HG03460 (cell line): ENCODE results near the gene PIGS.
"Not testable (repeated sequence)": the region's sequence is repeated elsewhere in the genome, so short reads cannot be mapped to it uniquely, and the experiment has no call there.

Experiments
- ATAC-seq: cut with Tn5 transposase; IDR thresholded peaks from one replicate; pipeline ENCODE4 v1.9.1; 2021; ENCODE audit not compliant: unreplicated experiment

Gene PIGS

DNA sequence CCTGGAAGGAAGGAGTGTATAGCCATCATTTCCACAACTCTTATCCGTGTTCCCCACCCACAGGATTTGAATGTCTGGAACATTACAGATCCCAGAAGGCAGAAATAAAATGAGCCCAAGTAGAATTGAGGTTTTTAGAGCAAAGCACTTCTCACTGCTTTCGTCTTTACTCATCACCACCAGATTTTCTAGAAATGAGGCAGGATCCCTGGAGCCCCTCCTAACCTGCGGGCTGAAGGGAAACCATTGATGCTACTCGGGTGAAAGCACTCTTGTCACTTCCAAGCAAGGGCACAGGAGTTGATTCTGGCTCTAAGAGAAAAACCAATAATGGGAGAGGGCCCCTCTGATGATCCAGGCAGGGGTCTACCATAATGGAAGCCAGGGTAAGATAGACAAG, 8.2 kb upstream of the PIGS start:
- ATAC-seq: no peak

DNA sequence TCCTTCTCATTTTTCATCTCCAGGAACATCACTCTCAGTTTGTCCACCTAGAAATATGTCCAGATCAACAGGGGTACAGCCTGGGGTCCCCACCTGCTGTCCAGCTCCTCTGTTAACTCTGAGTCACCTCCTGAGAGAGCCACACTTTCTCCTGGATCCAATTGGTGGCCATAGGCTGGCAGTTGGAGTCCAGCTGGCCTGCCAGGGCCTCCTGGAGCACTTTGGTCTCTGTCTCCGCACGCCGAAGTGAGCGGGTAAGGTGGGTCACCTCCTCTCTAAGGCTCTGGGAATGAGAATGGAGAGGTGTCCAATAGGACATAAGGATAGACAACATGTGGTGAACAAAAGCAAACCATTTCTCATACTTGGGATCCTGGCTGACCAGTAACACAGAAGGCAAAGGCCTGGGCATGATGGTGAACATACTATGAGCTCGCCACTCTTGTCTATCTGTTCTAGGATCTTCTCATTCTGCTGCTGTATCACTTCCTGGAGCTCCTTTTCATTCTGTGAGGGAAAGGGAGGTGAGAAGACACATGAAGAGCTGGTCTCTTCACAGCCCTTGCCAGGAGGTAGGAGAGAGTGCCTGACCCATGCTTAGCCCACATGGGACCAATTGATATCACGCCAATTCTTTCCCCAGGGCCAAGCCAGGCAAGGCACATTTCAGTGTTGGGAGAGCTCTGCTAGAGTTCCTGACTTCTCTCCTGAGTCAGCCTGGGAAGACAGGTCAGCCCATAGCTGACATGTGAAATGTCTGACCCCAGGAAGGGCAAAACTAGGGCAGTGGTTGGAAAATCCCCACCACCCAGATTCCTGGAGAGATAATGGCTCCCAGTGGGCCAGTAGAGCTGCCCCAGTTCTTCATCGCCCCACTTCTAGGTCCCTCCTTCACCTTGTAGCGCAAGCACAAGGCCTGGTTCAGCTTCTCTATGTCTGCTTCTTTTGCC, 7.2 kb upstream of the PIGS start:
- ATAC-seq: no peak

DNA sequence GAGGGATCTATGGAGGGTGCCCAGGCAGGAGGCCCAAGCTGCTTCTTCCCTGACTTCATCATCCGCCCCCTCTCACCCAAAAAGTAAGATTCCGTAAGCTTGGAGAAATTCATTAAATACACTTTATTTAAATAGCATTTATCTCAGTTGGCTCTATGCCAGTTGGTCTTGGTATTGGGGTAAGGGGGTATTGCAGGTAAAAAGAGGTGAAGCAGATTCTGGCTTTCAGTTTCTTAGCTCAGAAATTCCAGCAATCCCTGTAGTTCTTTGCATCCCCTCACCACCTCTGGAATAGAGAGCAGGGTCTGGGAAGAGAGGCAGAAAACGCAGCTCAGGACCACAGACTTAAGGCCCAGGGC, 6.1 kb upstream of the PIGS start:
- no peak for ATAC-seq

DNA sequence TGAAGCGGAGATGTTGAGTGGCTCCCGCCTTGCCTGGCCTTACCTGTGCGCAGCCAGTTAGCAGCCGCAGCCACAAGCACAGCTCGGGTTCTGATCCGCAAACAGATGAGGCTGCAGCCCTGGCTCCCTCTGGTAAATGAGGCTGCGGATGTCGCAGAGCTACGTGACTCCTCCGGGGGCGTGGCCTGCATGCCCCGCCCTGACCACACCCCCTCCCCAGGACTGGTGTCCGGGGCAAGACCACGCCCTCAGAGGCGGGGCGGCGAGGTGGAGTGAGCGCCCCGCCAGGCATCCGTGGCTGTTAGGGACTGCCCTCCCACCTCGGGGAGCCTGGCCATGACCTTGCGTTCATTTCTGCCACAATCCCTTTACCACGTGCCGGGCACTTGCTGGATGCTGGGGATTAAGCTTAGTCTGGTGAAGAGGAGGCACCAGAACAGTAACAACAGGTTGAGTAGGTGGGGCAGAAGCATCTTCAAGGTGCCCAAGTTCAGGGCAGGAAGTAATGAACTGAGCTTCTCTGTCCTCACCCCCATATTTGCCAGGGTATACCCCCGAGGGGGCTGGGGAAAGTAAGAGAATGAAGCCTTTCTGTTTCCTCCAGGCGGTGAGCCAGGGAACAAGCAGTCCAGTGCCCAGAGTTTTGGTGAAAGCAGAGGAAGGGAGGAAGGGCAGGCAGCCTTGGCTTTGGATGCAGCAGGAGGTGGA, 5.6 kb upstream of the PIGS start, which contains the start of gene ALDOC:
Gene ALDOC, minus strand, starts transcription at position 138 of the 708 bp plus-strand sequence. CDS start 1,363 bp downstream, outside the sequence.
- ATAC-seq: peak; percentile 80

DNA sequence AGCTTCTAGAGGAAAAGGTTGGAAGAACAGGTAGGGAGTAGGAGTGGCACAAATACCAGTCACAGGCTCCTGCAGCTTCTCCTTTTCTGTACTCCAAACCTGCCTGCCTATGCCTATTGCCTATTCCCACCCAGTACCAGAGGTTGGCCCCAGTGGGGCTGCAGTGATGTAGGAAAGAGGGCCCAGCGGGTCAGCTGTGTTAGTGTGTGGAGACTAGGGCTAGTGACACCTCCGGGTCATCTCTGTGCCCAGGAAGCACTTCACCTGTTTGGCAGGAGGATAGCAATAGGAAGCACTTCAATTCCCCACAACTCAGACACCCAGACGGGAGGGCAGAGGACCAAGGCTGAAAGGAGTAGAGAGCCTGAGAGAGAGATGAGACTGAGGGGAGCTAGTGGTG, 4.7 kb upstream of the PIGS start:
- not testable (repeated sequence) for ATAC-seq

DNA sequence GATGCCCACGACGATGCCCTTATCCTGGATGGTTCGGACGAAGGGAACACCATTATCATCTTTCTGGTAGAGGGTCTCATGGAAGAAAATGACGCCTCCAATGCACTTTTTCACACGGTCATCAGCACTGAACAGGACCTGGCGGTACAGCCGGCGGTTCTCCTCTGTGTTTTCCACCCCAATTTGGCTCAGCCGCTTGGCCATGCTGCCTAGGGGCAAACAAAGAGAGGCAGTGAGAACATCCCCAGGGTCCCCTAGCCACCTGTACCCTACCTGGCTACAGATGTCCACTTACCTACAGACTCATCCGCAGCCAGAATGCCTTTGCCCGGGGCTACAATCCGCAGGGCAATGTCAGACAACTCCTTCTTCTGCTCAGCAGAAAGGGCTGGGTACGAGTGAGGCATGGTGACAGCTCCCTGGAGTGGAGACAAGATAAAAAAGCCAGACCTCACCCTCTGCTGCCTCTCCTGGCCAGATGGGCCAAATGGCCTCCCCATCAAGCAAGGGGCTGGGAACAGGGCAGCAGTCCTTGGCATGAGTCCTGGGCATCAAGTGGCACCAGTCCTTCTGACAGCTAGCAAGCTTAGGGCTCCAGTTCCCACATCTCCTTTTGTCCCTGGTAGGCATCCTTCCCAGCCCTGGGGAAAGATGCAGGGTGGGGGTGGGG, 3.9 kb upstream of the PIGS start:
- ATAC-seq: no peak

DNA sequence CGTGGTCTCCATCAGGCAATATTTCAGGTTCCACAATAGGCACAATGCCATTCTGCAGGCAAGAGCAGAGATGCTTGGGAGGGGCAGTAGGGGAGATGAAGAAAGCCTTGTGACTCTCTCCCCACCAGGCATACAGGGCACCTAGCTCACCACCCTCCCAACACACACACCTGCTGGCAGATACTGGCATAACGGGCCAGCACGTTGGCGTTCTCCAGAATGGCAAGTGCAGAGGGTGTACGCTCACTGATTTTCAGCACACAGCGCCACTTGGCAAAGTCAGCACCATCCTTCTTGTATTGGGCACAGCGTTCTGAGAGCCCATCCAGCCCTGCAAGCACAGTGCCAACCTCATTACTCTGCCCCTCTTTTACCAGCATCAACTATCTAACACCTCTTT, 3.2 kb upstream of the PIGS start:
- ATAC-seq: no peak

DNA sequence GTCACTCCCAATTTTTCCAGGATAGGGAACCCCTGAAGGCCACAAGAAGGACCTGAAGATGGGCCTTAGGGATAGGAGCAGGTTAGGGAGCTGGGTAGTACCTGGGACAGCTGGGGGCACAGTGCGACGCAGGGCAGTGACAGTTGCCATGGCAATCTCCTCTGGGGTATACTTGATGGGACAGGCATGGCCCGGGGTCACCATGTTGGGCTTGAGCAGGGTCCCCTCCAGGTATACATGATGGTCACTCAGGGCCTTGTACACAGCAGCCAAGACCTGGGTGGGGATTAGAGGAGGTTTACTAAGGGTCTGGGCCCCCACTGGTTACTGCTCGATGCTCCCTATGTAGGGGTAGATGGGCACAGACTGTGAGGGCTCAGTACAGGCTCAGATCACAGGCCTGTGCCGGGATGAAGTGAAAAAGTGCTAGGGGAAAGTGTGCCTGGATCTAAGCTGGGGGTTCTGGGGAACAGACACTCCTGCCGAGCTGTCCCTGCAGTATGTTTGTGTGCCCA, 2.7 kb upstream of the PIGS start:
- no peak for ATAC-seq

DNA sequence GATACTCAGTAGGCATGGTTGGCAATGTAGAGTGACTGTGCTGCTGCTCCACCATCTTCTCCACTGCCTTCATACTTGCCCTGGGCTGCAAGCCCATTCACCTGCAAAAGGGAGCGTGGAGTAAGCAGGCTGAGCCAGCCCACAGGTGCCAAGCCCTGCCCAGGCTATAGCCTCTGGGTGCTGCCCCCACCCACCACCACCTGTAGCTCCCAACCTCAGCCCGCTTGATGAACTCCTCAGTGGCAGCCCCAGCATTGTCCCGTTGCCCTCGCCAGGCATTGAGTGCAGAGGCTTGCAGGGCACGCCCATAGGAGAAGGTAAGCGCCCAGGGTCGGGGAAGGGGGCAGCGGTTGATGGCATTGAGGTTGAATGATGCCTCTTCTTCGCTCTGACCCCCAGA, 2.2 kb upstream of the PIGS start:
- ATAC-seq: no peak

DNA sequence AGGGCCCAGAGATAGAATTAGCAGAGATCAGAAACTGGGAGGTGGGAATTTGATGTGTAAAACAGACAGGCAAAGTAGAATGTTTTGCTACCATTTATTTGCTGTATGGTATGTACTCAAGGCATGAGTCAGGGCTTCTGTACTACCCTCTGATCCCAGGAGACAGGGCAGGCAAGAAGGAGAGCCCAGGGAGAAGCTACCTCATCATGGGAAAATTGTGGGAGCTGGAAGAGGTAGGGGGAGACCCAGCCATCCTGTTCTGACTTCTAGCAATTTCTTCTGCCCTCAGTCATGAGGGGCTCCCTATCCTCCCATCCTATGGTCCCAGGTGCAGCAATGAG, 1.7 kb upstream of the PIGS start:
- no peak for ATAC-seq

DNA sequence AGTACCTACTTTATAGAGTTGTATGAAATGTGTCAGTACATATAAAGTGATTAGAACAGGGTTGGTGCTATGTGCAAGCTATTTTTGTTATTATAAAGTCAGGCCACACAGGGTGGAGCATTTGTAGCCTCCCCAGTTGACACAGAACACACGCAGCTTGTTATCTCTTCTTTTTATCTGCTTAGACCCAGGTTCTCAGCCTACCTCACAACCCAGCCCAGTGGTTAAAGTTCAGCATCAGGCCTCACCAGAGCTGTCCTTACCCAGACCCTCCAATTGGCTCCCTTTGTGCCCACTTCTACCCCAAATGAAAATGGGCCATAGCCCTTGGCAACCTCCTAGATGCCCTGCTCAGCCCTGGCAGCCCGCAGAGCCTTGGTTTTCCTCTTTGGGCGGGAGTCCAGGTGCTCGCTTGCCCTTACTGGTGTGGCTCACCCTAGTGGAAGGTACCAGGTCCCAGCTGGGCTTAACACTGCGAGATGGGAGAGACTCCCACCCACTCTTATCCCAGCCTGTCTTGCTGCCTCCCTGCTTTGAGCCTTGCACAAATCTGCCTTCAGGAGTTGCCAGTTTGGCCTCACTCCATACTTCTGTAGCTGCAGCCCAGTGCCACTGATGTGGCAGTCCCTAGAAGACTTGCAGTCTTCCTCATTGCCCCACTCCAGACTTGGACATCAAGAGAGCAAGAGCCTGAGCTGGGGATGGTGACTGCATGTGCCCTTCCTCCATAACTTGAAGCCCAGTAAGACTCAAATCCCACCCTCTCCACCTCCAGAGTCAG, 1.1 kb upstream of the PIGS start:
- no peak for ATAC-seq

DNA sequence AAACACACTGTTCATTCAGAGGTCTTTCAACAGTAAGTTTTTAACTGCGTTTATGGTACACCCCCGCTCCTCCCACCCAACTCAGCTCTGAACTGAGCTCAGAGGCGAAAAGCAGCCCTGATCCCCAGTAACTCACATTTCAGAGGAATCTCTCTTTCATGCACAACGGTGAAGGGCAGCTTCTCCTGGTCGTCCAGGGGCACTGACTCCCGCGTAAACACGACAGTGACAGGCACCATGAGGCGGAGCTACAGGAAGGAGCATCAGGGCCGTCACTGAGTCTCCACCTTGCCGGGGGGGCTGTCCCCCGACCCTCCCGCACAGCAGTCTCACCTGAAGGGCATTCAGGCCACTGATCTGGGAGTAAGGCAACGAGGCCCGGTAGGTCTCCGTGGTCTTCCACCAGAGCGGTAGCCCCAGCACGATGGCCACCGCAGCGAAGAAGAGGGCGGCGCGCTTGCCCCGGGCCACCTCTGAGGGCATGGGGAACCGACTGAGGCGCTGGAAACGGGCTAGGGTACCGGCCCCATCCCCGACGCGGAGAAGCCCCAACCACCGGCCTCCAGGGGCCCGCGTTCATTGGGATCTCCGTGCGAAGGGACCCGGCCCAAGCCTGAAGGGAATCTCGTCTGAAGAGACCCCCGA, 486 bp downstream of the PIGS start:
- peak; percentile 28 for ATAC-seq

DNA sequence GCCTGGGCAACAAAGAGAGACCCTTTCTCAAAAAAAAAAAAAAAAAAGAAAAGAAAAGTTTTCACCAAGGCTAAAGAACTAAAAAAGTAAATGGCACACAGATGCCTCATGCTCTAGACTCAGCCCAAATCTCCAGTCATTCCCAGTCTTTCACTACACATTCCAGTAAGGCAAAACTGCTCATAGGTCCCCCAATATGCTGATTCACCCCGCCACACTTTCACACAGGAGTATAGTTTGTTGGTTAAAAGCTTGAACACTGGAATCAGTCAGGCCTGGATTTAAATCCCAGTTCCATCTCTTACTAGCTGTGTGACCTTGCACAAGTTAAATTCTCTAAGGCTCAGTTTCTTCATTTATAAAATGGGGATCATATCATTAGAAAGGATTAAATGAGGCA, 1.9 kb downstream of the PIGS start:
- ATAC-seq: no peak

DNA sequence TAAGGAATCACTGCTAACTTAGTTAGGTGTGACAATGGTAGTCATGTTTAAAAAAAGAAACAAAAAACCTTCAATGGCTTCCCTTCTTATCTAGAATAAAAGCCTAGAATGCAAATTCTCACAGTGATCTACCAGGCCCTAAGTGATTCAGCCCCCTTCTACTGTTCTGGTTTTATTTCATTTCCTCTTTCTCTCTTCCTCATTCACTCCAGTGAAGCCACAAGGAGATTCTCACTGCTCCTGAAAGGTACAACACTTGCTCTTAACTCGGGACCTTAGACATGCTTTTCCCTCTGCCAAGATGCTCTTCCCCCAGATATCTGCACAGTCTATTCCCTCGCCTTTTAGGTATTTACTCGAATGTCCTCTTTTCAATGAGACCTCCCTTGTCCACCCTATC, 3.7 kb downstream of the PIGS start:
- ATAC-seq: no peak

DNA sequence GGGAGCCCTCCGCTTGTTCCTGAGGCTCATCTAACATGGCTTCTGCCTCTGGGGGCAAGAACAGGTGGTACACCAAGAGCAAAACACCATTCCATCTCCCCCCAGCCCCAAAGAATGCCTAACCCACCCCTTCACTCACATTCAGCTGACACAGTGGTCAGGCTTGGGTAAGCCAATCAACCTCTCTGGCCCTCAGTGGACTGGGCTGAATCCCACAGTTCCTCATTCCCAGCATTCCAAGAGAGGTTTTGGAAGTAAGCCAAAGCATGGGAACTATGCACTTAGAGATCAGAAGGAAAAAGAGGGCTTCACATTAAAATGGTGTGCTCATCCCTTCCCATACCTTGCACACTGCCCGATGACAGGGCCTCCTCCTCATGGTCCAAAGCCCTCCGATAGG, 7.8 kb downstream of the PIGS start:
- ATAC-seq: no peak

DNA sequence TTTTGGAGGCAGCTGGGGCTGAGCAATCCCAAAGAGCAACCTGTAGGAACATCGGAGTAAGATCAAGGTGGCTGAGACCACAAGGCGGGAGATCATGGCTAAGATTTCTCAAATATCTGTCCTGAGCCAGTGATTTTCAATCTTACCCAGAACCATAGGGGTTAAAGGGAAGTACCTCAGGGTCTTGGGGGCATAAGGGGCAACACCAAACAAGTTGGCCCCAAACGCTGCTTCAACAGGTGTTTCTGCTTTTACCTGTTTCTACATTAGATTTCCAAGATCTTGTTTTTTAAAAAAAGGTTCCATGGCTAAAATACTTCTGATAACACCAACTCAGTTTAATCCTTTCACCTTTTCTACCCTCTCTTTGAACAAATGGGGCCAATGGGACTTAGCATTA, 16.3 kb downstream of the PIGS start:
- ATAC-seq: no peak

DNA sequence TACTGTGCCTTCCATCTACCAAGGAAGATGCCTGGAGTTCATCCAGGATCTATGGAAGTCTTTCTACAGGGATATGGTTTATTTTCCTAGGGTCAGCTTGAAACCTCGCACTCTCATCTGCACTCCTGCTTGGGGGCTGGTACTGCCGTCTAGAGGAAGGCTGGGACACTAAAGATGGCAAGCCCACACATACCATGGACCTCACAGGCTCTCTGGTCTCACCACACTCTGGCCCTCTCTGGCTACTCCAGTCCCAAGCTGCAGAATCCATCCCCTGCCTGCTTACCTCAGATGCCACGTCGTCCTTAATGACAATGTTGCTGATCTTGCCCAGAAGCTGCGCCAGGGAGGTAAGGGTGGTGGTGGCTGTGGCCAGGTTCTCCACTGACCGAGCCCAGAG, 16.8 kb downstream of the PIGS start:
- ATAC-seq: no peak

DNA sequence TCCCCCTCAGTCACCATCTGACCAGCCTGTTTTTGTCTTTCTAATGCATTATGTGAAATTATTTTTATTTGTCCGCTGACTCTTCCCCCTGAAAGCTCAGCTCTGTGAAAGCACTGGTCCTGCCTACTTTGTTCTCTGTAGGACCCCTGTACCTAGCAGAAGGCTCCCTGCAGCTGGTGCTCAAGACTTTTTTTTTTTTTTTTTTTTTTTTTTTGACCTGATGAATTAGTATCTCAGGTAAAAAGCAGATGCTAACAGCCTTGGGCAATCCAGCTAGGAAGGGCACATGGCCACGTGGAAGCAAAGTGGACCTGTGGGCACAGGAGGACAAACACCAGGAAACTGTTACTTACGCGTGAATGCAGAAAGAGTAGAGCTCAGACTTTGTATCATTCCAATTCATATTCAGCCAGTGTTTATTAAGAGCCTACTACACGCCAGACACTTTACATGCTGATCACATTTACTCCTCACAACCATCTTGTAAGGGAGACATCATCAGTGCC, 18.3 kb downstream of the PIGS start:
- ATAC-seq: no peak

DNA sequence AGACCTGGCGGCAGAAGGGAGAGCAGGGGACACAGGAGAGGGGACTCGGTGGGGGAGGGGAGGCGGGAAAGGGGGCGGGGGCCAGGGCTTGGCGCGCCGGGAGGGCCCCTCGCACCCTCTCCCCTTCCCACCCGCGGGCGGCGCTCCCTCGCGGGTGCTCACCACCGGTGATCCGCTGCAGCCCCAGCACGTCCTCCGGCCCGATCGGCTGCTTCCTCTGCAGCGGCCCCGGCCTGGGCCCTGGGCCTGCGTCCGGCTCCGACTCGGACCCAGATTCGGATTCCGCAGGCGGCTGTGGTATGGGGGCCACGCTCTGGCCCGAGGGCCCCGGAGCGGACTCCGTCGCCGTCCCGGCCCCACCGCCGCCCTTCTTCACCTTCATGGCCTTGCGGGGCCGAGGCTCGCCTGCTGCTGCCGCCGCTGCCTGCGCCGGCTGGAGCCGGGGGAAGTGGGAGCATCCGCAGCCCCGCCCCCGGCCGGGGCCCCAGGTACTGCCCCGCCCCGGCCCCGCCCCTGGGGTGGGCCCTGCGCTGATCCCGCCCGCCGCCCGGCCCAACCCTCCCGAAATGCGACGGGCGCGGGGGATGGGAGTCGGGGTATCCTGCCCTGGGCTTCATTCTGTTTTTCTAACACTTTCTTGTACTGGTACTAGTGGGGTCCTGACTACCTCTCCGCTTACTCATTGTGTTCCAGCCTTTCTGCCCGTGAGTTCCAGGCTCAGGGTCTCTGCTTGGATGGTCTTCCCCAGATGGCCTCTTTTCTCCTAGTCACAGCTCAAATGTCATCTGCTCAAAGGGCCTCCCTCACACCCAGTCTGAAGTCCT, 18.9 kb downstream of the PIGS start, which contains the start of gene UNC119:
Gene UNC119, minus strand, starts transcription at position 449 of the 824 bp plus-strand sequence. Its CDS starts 67 bp downstream, at position 382.
- ATAC-seq: peak; percentile 44
